ENCODE data around the gene PTS.

DNA sequence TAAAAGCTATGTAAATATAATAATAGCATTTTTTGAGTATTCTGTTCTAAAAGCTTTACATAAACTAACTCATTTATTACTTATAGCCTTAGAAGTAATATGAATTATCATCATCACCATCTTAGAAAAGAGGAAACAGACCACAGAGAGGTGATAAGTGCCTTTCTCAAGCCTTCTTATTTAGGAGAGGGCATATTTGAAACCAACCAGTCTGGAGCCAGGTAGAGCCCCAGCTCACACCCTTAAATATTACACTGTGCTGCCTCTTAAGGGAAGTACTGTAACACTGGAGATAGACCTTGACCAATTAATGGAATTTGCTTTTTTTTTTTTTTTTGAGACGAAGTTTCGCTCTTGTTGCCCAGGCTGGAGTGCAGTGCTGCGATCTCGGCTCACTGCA is 48.6 kb upstream of the PTS start:
- no peak for TF ChIP-seq EP300 (IDR thresholded peaks at IDR 0.05)
- no peak for TF ChIP-seq HOXB5 (CRISPR knock-in tag; IDR thresholded peaks at IDR 0.05)
- TF ChIP-seq CTCF (IDR thresholded peaks at IDR 0.05), result no peak

Measured in A549 (cell line).